Right lobe of liver (tissue), 6 donors: Measurements from ENCODE around the gene SPATA13. TPM values are rescaled to one million over a fixed set of nuclear protein-coding genes. Genes with fewer than 3 reads are reported as not detected.
A peak's percentile ranks its signal among the peaks of the same experiment; 100 is the strongest.

Source experiments
- ATAC-seq, 4 donors: fragments of 200-7000 bp; cut with Tn5 transposase; one replicate each; pipeline ENCODE4 v1.9.1; 2020; ENCODE audit warnings: mild to moderate bottlenecking in 4 of 4, moderate library complexity in 4 of 4
- DNase-seq, 3 donors: peaks; one replicate each; pipeline ENCODE4 v3.0.0-alpha.2; 2020
- H3K27ac ChIP-seq, 3 donors: fragments of 200-600 bp; one replicate each; pipeline ENCODE4 v1.8.0; 2022
- H3K27me3 ChIP-seq, 2 donors: fragments of 200-600 bp; one replicate each; pipeline ENCODE4 v1.8.0; 2022
- H3K36me3 ChIP-seq, 4 donors: fragments of 200-600 bp; sonication (generic) in 1 of 4; one replicate each; pipeline versions ENCODE4 v1.5.1 to v1.8.0; 2017 to 2022; ENCODE audit warnings: control low read depth in 1 of 4
- H3K4me1 ChIP-seq, 4 donors: fragments of 200-600 bp; sonication (generic) in 1 of 4; one replicate each; pipeline versions ENCODE4 v1.5.1 to v1.8.0; 2017 to 2022; ENCODE audit warnings: control low read depth in 1 of 4
- H3K4me3 ChIP-seq, 3 donors: fragments of 200-600 bp; one replicate each; pipeline ENCODE4 v1.8.0; 2022
- H3K9me3 ChIP-seq, 4 donors: fragments of 200-600 bp; sonication (generic) in 1 of 4; one replicate each; pipeline versions ENCODE4 v1.5.1 to v1.8.0; 2017 to 2022; ENCODE audit warnings: control low read depth in 1 of 4
- CTCF ChIP-seq, 4 donors: fragments of 200-600 bp in 3 of 4; fragments of 450-650 bp in 1 of 4; IDR thresholded peaks; one replicate each; pipeline versions ENCODE4 v1.5.1 to v1.8.0; 2016 to 2022; ENCODE audit warnings: antibody characterized with exemption in 4 of 4, mild to moderate bottlenecking in 2 of 4
- POLR2A ChIP-seq: fragments of 450-650 bp; IDR thresholded peaks from one replicate; pipeline ENCODE4 v1.6.1; 2017; ENCODE audit warnings: antibody characterized with exemption, mild to moderate bottlenecking
- WGBS: methylation state at CpG from one replicate; pipeline ENCODE4 v1.1.6; 2018; ENCODE audit warnings: low coverage, low lambda C conversion rate; ENCODE audit not compliant: insufficient coverage; ENCODE audit errors: missing lambda C conversion rate; 5-methylcytosine and 5-hydroxymethylcytosine counted together
- intact Hi-C, 2 donors: fragments of 100-400 bp; cut with DNase I; formaldehyde crosslinking; loops; one replicate each; pipeline versions ENCODE4 v1.11.2 to v1.14.1; 2022
- total RNA-seq, 6 experiments: library from RNA; depleted of rRNA in 2 of 6; stranded (reverse); fragments of >200 nt in 2 of 6; fragmentation: NEBNext Ultra II Directional in 3 of 6; extraction: Animal tissue kit (Norgen Biotek cat#: 25700) in 3 of 6; gene quantifications; one replicate each; pipeline versions ENCODE4 v1.1.0 to v1.2.4, GENCODE V29; 2016 to 2023
- donor health status: DM: no; HTN: yes; CAD: no.
- donor health status: DM: no; HTN: no; CAD: no.
- donor health status: DM: no; HTN: no; CAD: no.
- donor health status: DM: no; HTN: yes; CAD: no.
- donor health status: DM: no; HTN: yes; CAD: no.

The SPATA13 gene
- total RNA-seq, 6 experiments from 2014 or later: 21.5 to 39.9 (median 30.5) TPM

- WGBS: 69% methylated on average over 2 of the region's 2 CpGs
- intact Hi-C loops: no loop called here
Observed at GRCh38 chr13:24243302-24243701, 82.8 kb downstream of the SPATA13 start.

GRCh38 chr13:24244802-24245201 is 84.3 kb downstream of the SPATA13 start:
- 90% methylated on average over 6 of the region's 6 CpGs for WGBS

More at GRCh38 chr13:24243302-24243701, 82.8 kb downstream of the SPATA13 start:
- peak in 3 of 4 donors; percentile 35 to 57 (median 45) for ATAC-seq
- no peak for DNase-seq
- TF ChIP-seq CTCF (IDR thresholded peaks at IDR 0.05): no peak
- TF ChIP-seq POLR2A: no peak
- Histone ChIP-seq H3K9me3 (no peaks in the 10 kb centered on the region), H3K36me3 (no peaks in the 10 kb centered on the region), H3K27me3 (no peaks in the 10 kb centered on the region), H3K27ac (no peak overlapping the region), H3K4me1 (no peaks in the 10 kb centered on the region), H3K4me3 (no peak overlapping the region)

GRCh38 chr13:24247016-24247415 is 86.5 kb downstream of the SPATA13 start:
- Histone ChIP-seq H3K4me3 (no peak overlapping the region), H3K27ac (no peak overlapping the region), H3K4me1 (no peaks in the 10 kb centered on the region), H3K36me3 (peaks cover 0 to 17% (median 4%) of the 10 kb centered on the region in 4 donors), H3K27me3 (no peaks in the 10 kb centered on the region), H3K9me3 (no peaks in the 10 kb centered on the region)
- DNase-seq (no peak), ATAC-seq (no peak)
- intact Hi-C loops: no loop called here
- TF ChIP-seq CTCF (IDR thresholded peaks at IDR 0.05) (no peak), POLR2A (no peak)
- WGBS: 69% methylated on average over 5 of the region's 5 CpGs

More at GRCh38 chr13:24244802-24245201, 84.3 kb downstream of the SPATA13 start:
- DNase-seq (no peak), ATAC-seq (peak in 1 of 4 donors; percentile 27)
- TF ChIP-seq POLR2A: no peak
- no peaks in the 10 kb centered on the region for H3K9me3 ChIP-seq
- no peaks in the 10 kb centered on the region for H3K27me3 ChIP-seq
- H3K4me3 ChIP-seq: no peak overlapping the region
- no peak overlapping the region for H3K27ac ChIP-seq
- peaks cover 0 to 4% (median 0%) of the 10 kb centered on the region in 4 donors for H3K36me3 ChIP-seq
- H3K4me1 ChIP-seq: no peaks in the 10 kb centered on the region
- intact Hi-C loops: no loop called here

GRCh38 chr13:24249624-24250023 is 89.1 kb downstream of the SPATA13 start:
- H3K4me1 ChIP-seq: no peaks in the 10 kb centered on the region
- no peak overlapping the region for H3K27ac ChIP-seq
- H3K36me3 ChIP-seq: peaks cover 0 to 35% (median 13%) of the 10 kb centered on the region in 4 donors
- intact Hi-C loops: no loop called here
- DNase-seq: no peak
- TF ChIP-seq CTCF (IDR thresholded peaks at IDR 0.05): no peak
- no peak for TF ChIP-seq POLR2A
- 56% methylated on average over 2 of the region's 9 CpGs for WGBS
- H3K27me3 ChIP-seq: no peaks in the 10 kb centered on the region
- no peak overlapping the region for H3K4me3 ChIP-seq
- no peaks in the 10 kb centered on the region for H3K9me3 ChIP-seq
- peak in 1 of 4 donors; percentile 11 for ATAC-seq

GRCh38 chr13:24250376-24251057 is 90.0 kb downstream of the SPATA13 start:
- H3K9me3 ChIP-seq: no peaks in the 10 kb centered on the region
- H3K4me1 ChIP-seq: no peaks in the 10 kb centered on the region
- no peak for DNase-seq
- intact Hi-C loops: no loop called here
- peaks cover 0 to 42% (median 14%) of the 10 kb centered on the region in 4 donors for H3K36me3 ChIP-seq
- 72% methylated on average over 7 of the region's 7 CpGs for WGBS
- ATAC-seq: no peak
- H3K27ac ChIP-seq: no peak overlapping the region
- no peak overlapping the region for H3K4me3 ChIP-seq
- H3K27me3 ChIP-seq: no peaks in the 10 kb centered on the region
- TF ChIP-seq POLR2A (no peak), CTCF (IDR thresholded peaks at IDR 0.05) (no peak)
